GM12873 (cell line): ENCODE results near the gene DMXL1.

Source experiments
- CTCF ChIP-seq: IDR thresholded peaks from 2 replicates; pipeline ENCODE4 v1.5.1; 2012; ENCODE audit warnings: low read depth, mild to moderate bottlenecking, moderate library complexity, low read length, control low read depth; ENCODE audit not compliant: insufficient read depth; ENCODE audit errors: missing control alignments

The DMXL1 gene

GRCh38 chr5:119153629-119154028 lies 82.7 kb downstream of the DMXL1 start:
- no peak for TF ChIP-seq CTCF

DNA sequence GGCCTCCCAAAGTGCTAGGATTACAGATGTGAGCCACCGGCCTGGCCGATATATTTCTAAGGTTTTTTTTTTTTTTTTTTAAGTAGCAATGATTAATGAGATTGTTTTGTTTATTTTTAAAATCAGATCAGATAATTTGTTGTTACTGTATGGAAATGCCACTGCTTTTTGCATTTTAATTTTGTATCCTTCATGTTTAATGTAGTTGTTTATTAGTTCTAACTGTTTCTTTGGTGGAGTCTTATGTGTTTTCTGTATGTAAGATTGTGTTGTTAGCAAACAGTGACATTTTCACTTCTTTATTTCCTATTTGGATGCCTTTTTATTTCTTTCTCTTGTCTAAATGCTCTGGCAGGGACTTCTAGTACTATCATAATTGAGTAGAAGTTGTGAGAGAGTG lies 87.3 kb downstream of the DMXL1 start:
- no peak for TF ChIP-seq CTCF

- no peak for TF ChIP-seq CTCF
Measured at GRCh38 chr5:119161430-119161829, 90.5 kb downstream of the DMXL1 start.

DNA sequence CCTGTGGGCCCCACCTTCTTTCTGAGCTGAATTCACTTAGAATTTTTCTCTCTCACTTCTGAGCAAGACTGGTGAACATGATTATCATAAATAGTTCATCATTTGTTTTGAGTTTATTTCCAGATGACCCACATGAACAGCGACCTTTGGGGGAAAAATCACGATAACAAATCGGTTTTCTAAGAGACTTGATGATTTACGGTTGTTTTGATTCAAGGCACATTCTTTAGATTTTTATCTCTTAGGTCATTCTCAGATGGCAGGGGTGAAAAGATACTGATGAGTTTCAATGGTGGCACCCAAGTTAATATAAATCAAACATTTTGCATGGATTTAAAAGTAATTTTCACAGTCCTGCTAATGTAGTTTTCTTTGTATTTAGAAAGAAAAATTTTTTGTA lies 95.1 kb downstream of the DMXL1 start:
- TF ChIP-seq CTCF, result no peak

- TF ChIP-seq CTCF, result no peak
Measured at GRCh38 chr5:119168401-119168800, 97.5 kb downstream of the DMXL1 start.

DNA sequence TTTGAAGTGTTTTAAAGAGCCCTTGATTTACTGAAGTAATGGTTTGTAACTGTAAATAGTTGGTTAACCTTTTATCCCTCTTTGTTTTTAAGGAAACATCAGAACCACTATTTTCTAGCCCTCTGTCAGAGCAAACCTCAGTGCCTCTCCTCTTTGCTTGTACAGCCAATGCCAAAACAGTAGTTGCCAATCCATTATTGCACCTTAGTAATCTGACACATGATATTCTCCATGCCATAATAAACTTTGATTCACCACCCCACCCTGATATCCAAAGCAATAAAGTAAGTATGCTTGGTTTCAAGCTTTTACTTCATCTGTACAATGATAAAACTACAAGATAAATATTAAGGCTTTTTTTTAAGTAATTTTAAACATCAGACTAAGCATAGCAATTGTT lies 100.8 kb downstream of the DMXL1 start:
- no peak for TF ChIP-seq CTCF

- TF ChIP-seq CTCF, result no peak
Measured at GRCh38 chr5:119174578-119175163, 103.8 kb downstream of the DMXL1 start.
